Common myeloid progenitor, CD34-positive (primary cell): Measurements from ENCODE around the gene STX4.

Source experiments
- CTCF ChIA-PET: fragments of 350-600 bp; sonication (Branson Sonifier 250); formaldehyde crosslinking; loops from one replicate; lab custom pipeline; 2021; ENCODE audit warnings: antibody characterized with exemption; lab: Charles Lee
- POLR2A ChIA-PET: fragments of 350-600 bp; sonication (Branson Sonifier 250); formaldehyde crosslinking; loops from one replicate; lab custom pipeline; 2021; ENCODE audit warnings: antibody characterized with exemption; lab: Charles Lee
- DNase-seq, 3 donors: peaks; one replicate each; pipeline versions ENCODE4 v3.0.0 to v3.0.0-alpha.2; 2013
- H3K27ac ChIP-seq, 2 experiments: 1 replicate in 1 of 2; 2 replicates in 1 of 2; pipeline ENCODE4 v1.7.0; 2013; ENCODE audit warnings: inconsistent platforms in 2 of 2, low read length in 2 of 2, mild to moderate bottlenecking in 2 of 2, low read depth in 1 of 2, moderate library complexity in 1 of 2; ENCODE audit not compliant: severe bottlenecking in 2 of 2, insufficient read depth in 1 of 2, poor library complexity in 1 of 2
- H3K27me3 ChIP-seq, 5 experiments: replicated peaks in 2 of 5; 1 replicate in 3 of 5; 2 replicates in 2 of 5; pipeline versions ENCODE4 v1.6.1 to v1.7.0; 2013; ENCODE audit warnings: low read length in 4 of 5, mild to moderate bottlenecking in 2 of 5, moderate library complexity in 2 of 5, inconsistent platforms in 1 of 5; ENCODE audit not compliant: insufficient read depth in 5 of 5, control insufficient read depth in 4 of 5
- H3K36me3 ChIP-seq, 4 experiments: 1 replicate in 2 of 4; 2 replicates in 2 of 4; pipeline versions ENCODE4 v1.6.1 to v1.7.0; 2013; ENCODE audit warnings: low read length in 3 of 4, control low read depth in 1 of 4, mild to moderate bottlenecking in 1 of 4; ENCODE audit not compliant: control insufficient read depth in 4 of 4, insufficient read depth in 4 of 4
- H3K4me1 ChIP-seq, 4 experiments: 1 replicate in 3 of 4; 2 replicates in 1 of 4; pipeline versions ENCODE4 v1.6.1 to v1.7.1; 2013; ENCODE audit warnings: low read length in 3 of 4, mild to moderate bottlenecking in 3 of 4, control low read depth in 1 of 4, inconsistent platforms in 1 of 4, moderate library complexity in 1 of 4; ENCODE audit not compliant: control insufficient read depth in 4 of 4, insufficient read depth in 4 of 4; ENCODE audit errors: control extremely low read depth in 1 of 4
- H3K4me3 ChIP-seq, 7 experiments: 1 replicate in 4 of 7; 2 replicates in 3 of 7; pipeline versions ENCODE4 v1.5.1 to v1.7.0; 2013; ENCODE audit warnings: mild to moderate bottlenecking in 7 of 7, low read length in 6 of 7, moderate library complexity in 6 of 7, inconsistent platforms in 2 of 7, low read depth in 2 of 7, control low read depth in 1 of 7; ENCODE audit not compliant: insufficient read depth in 4 of 7, control insufficient read depth in 1 of 7; ENCODE audit errors: extremely low read depth in 1 of 7
- H3K9me3 ChIP-seq, 5 experiments: 1 replicate in 4 of 5; 2 replicates in 1 of 5; pipeline versions ENCODE4 v1.6.1 to v1.7.1; 2013; ENCODE audit warnings: low read length in 4 of 5, mild to moderate bottlenecking in 2 of 5, inconsistent platforms in 1 of 5, low read depth in 1 of 5, moderate library complexity in 1 of 5; ENCODE audit not compliant: control insufficient read depth in 4 of 5, insufficient read depth in 2 of 5; ENCODE audit errors: control extremely low read depth in 1 of 5
- WGBS: methylation state at CpG from one replicate; pipeline ENCODE4 v1.1.5; 2013; ENCODE audit not compliant: insufficient coverage; 5-methylcytosine and 5-hydroxymethylcytosine counted together

STX4 gene

GRCh38 chr16:30995927-30996323, 37.4 kb upstream of the STX4 start:
- WGBS, result 96% methylated on average over 9 of the region's 11 CpGs
- POLR2A ChIA-PET, result no interaction called here
- no peaks in the 10 kb centered on the region for H3K9me3 ChIP-seq
- CTCF ChIA-PET, result interaction anchor here (1.3 kb wide), 1 partner anchor 11 kb away, joined by 5 read pairs; the partner anchor contains the start of gene HSD3B7
- H3K36me3 ChIP-seq, result no peaks in the 10 kb centered on the region
- H3K4me1 ChIP-seq, result peaks cover 0 to 33% (median 25%) of the 10 kb centered on the region in 4 experiments
- H3K27me3 ChIP-seq, result peaks cover 0 to 15% (median 0%) of the 10 kb centered on the region in 5 experiments
- H3K27ac ChIP-seq, result no peak overlapping the region
- no peak for DNase-seq
- H3K4me3 ChIP-seq, result no peak overlapping the region

GRCh38 chr16:30996324-30996984, 36.9 kb upstream of the STX4 start:
- no peaks in the 10 kb centered on the region for H3K9me3 ChIP-seq
- ChIA-PET CTCF (interaction anchor here (1.0 kb wide), 1 partner anchor 11 kb away, joined by 3 read pairs; no protein-coding TSS in a partner anchor), POLR2A (interaction anchor here (0.6 kb wide), 1 partner anchor 38 kb away, joined by 3 read pairs; no protein-coding TSS in a partner anchor)
- peak overlapping the region; percentile 37 to 86 (median 69) for H3K4me3 ChIP-seq
- no peaks in the 10 kb centered on the region for H3K36me3 ChIP-seq
- H3K27ac ChIP-seq, result peak overlapping the region in 1 of 2 experiments; percentile 61
- peaks cover 0 to 33% (median 25%) of the 10 kb centered on the region in 4 experiments for H3K4me1 ChIP-seq
- peaks cover 0 to 15% (median 0%) of the 10 kb centered on the region in 5 experiments for H3K27me3 ChIP-seq
- DNase-seq, result no peak
- WGBS, result 59% methylated on average over 17 of the region's 23 CpGs

- no peaks in the 10 kb centered on the region for H3K9me3 ChIP-seq
- CTCF ChIA-PET, result interaction anchor here (1.0 kb wide), 1 partner anchor 12 kb away, joined by 3 read pairs; no protein-coding TSS in a partner anchor
- peak overlapping the region; percentile 37 to 86 (median 69) for H3K4me3 ChIP-seq
- DNase-seq, result peak; percentile 74 to 80 (median 80)
- H3K27me3 ChIP-seq, result peaks cover 0 to 15% (median 0%) of the 10 kb centered on the region in 5 experiments
- H3K27ac ChIP-seq, result peak overlapping the region in 1 of 2 experiments; percentile 61
- H3K36me3 ChIP-seq, result no peaks in the 10 kb centered on the region
- 1% methylated on average over 48 of the region's 60 CpGs for WGBS
- POLR2A ChIA-PET, result interaction anchor here (0.6 kb wide), 1 partner anchor 38 kb away, joined by 3 read pairs; no protein-coding TSS in a partner anchor
- peaks cover 0 to 29% (median 24%) of the 10 kb centered on the region in 4 experiments for H3K4me1 ChIP-seq
These were observed 36.2 kb upstream of the STX4 start for GRCh38 chr16:30996985-30997724.

- no peak for DNase-seq
- H3K27ac ChIP-seq, result no peak overlapping the region
- peak overlapping the region; percentile 21 to 86 (median 69) for H3K4me3 ChIP-seq
- 92% methylated on average over 19 of the region's 21 CpGs for WGBS
- H3K36me3 ChIP-seq, result no peaks in the 10 kb centered on the region
- POLR2A ChIA-PET, result interaction anchor here (1.1 kb wide), 1 partner anchor 11 kb away, joined by 3 read pairs; no protein-coding TSS in a partner anchor
- H3K27me3 ChIP-seq, result peaks cover 0 to 15% (median 0%) of the 10 kb centered on the region in 5 experiments
- H3K4me1 ChIP-seq, result peaks cover 0 to 21% (median 17%) of the 10 kb centered on the region in 4 experiments
- H3K9me3 ChIP-seq, result no peaks in the 10 kb centered on the region
- CTCF ChIA-PET, result interaction anchor here (1.0 to 7.5 kb wide), 5 partner anchors 12 to 336 kb away, joined by 3 to 40 read pairs (median 3); partner anchors contain the start of gene HSD3B7
These were observed 35.3 kb upstream of the STX4 start for GRCh38 chr16:30997725-30998711.

- ChIA-PET CTCF (interaction anchor here (1.0 to 7.5 kb wide), 5 partner anchors 15 to 335 kb away, joined by 3 to 40 read pairs (median 3); partner anchors contain the start of gene HSD3B7), POLR2A (interaction anchor here (1.1 kb wide), 1 partner anchor 10 kb away, joined by 3 read pairs; no protein-coding TSS in a partner anchor)
- no peak for DNase-seq
- 89% methylated on average over 6 of the region's 6 CpGs for WGBS
- no peaks in the 10 kb centered on the region for H3K9me3 ChIP-seq
- no peak overlapping the region for H3K4me3 ChIP-seq
- H3K4me1 ChIP-seq, result peaks cover 0 to 16% (median 13%) of the 10 kb centered on the region in 4 experiments
- H3K27me3 ChIP-seq, result peaks cover 0 to 15% (median 0%) of the 10 kb centered on the region in 5 experiments
- H3K36me3 ChIP-seq, result no peaks in the 10 kb centered on the region
- no peak overlapping the region for H3K27ac ChIP-seq
These were observed 34.3 kb upstream of the STX4 start for GRCh38 chr16:30998852-30999761.
